ENCODE results near the gene PAK2. TPM values are rescaled to one million over a fixed set of nuclear protein-coding genes. Genes with fewer than 3 reads are reported as not detected.

Gene PAK2
- total RNA-seq = 10 to 100 TPM; 27.5 to 28.3 TPM

GRCh38 chr3:196739671-196740480 lies at the start of gene PAK2:
PAK2 (plus strand) TSS chr3:196739857; CDS start chr3:196782647, 42,790 bp downstream.
- peak; percentile 88 for ATAC-seq

GRCh38 chr3:196689941-196690660 lies 49.6 kb upstream of the PAK2 start:
- no peak for TF ChIP-seq CTCF (IDR thresholded peaks at IDR 0.05)
- TF ChIP-seq POLR2A (IDR thresholded peaks at IDR 0.05) = no peak
- no peak overlapping the region for H3K27ac ChIP-seq
- no peak for ATAC-seq

More at GRCh38 chr3:196739671-196740480, at the start of gene PAK2:
- peaks cover 10% of the 10 kb centered on the region for H3K4me1 ChIP-seq
- no peaks in the 10 kb centered on the region for H3K9me3 ChIP-seq
- intact Hi-C loops (cut with DNase I) = no loop called here
- H3K4me3 ChIP-seq = peak within 1 kb of the TSS; percentile 82 to 98
- no peaks in the 10 kb centered on the region for H3K36me3 ChIP-seq (replicated peaks in 1 of 2; ENCODE audit: insufficient read depth in 1 of 2, low read depth in 2 of 2)
- H3K27me3 ChIP-seq = no peaks in the 10 kb centered on the region
- peak; percentile 37 to 67 (median 67) for TF ChIP-seq POLR2A (IDR thresholded peaks at IDR 0.05)
- peak in 2 of 7 experiments; percentile 1 to 11 for TF ChIP-seq CTCF (IDR thresholded peaks at IDR 0.05)
- peak within 1 kb of the TSS; percentile 89 to 99 (median 94) for H3K27ac ChIP-seq
- 0 to 1% methylated on average over 9 to 33 of the region's 86 CpGs for WGBS, 2 donors
- DNase-seq = peak; percentile 88 to 93 (median 90)

GRCh38 chr3:196691386-196691785 lies 48.3 kb upstream of the PAK2 start:
- ATAC-seq = no peak
- intact Hi-C loops (cut with DNase I) = no loop called here
- H3K36me3 ChIP-seq (replicated peaks in 1 of 2; ENCODE audit: insufficient read depth in 1 of 2, low read depth in 2 of 2) = no peaks in the 10 kb centered on the region
- DNase-seq = no peak
- H3K4me3 ChIP-seq = no peak overlapping the region
- no peak overlapping the region for H3K27ac ChIP-seq
- H3K9me3 ChIP-seq = no peaks in the 10 kb centered on the region
- no peak for TF ChIP-seq CTCF (IDR thresholded peaks at IDR 0.05)
- no peak for TF ChIP-seq POLR2A (IDR thresholded peaks at IDR 0.05)
- WGBS, 2 donors = 39 to 62% methylated on average over 8 of the region's 8 CpGs
- H3K4me1 ChIP-seq = no peaks in the 10 kb centered on the region
- H3K27me3 ChIP-seq = no peaks in the 10 kb centered on the region

More at GRCh38 chr3:196689941-196690660, 49.6 kb upstream of the PAK2 start:
- H3K9me3 ChIP-seq = no peaks in the 10 kb centered on the region
- DNase-seq = no peak
- H3K27me3 ChIP-seq = no peaks in the 10 kb centered on the region
- WGBS, 2 donors = 73 to 78% methylated on average over 14 to 17 of the region's 17 CpGs
- H3K4me1 ChIP-seq = no peaks in the 10 kb centered on the region
- H3K4me3 ChIP-seq = no peak overlapping the region
- H3K36me3 ChIP-seq (replicated peaks in 1 of 2; ENCODE audit: insufficient read depth in 1 of 2, low read depth in 2 of 2) = no peaks in the 10 kb centered on the region
- intact Hi-C loops (cut with DNase I) = loop anchor here (5.0 to 10.0 kb wide), 2 partner anchors 83 to 435 kb away; no protein-coding TSS in a partner anchor

- no peak for DNase-seq
- Histone ChIP-seq H3K36me3 (replicated peaks in 1 of 2; ENCODE audit: insufficient read depth in 1 of 2, low read depth in 2 of 2) (no peaks in the 10 kb centered on the region), H3K27me3 (no peaks in the 10 kb centered on the region), H3K27ac (no peak overlapping the region), H3K4me3 (no peak overlapping the region), H3K4me1 (no peaks in the 10 kb centered on the region), H3K9me3 (no peaks in the 10 kb centered on the region)
- no peak for TF ChIP-seq CTCF (IDR thresholded peaks at IDR 0.05)
- no peak for TF ChIP-seq POLR2A (IDR thresholded peaks at IDR 0.05)
- 0 to 5% methylated on average over 1 of the region's 1 CpG for WGBS, 2 donors
- intact Hi-C loops (cut with DNase I) = no loop called here
- no peak for ATAC-seq
Observed at GRCh38 chr3:196694202-196694638, 45.4 kb upstream of the PAK2 start.

Data from body of pancreas (tissue), 4 donors.